GM12892 (cell line): Measurements from ENCODE around the gene ARID3A.

Experiments
- POLR2A ChIP-seq: IDR thresholded peaks from 2 replicates; pipeline ENCODE4 v1.6.1; 2011; ENCODE audit warnings: low read depth, low read length, control low read depth
- POLR2AphosphoS5 ChIP-seq: IDR thresholded peaks from 2 replicates; pipeline ENCODE4 v1.6.1; 2011; ENCODE audit warnings: low read depth, low read length, control low read depth

- no peak for TF ChIP-seq POLR2AphosphoS5
- no peak for TF ChIP-seq POLR2A
These were observed 62.7 kb downstream of the ARID3A start for GRCh38 chr19:988510-988909.
